Panc1 (cell line): ENCODE data around the gene TBCE. TPM values are rescaled to one million over a fixed set of nuclear protein-coding genes. Genes with fewer than 3 reads are reported as not detected.

ENCODE experiments used
- ATAC-seq: fragments of 200-7000 bp; cut with Tn5 transposase; 2 replicates; pipeline ENCODE4 v1.9.1; 2020; ENCODE audit warnings: mild to moderate bottlenecking, moderate library complexity
- BruUV-seq: library from RNA; stranded (reverse); fragments of 400-500 nt; replicated peaks from 2 replicates; lab custom pipeline; 2021; lab: Mats Ljungman, UMichigan
- CTCF ChIA-PET: fragments of 300-600 bp; sonication (Branson Sonifier 250); formaldehyde crosslinking; loops from one replicate; lab custom pipeline; 2022; ENCODE audit warnings: antibody characterized with exemption; lab: Charles Lee
- POLR2A ChIA-PET: fragments of 300-600 bp; sonication (Branson Sonifier 250); formaldehyde crosslinking; loops from one replicate; lab custom pipeline; 2022; ENCODE audit warnings: antibody characterized with exemption; lab: Charles Lee
- DNase-seq: peaks from one replicate; pipeline ENCODE4 v3.0.0-alpha.2; 2010; ENCODE audit warnings: low read depth, low spot score
- H3K27ac ChIP-seq: 2 replicates; pipeline ENCODE4 v1.5.1; 2011; ENCODE audit warnings: mild to moderate bottlenecking, low read length, inconsistent platforms
- H3K27me3 ChIP-seq: fragments of 200-500 bp; sonication (Bioruptor generic); 2 replicates; pipeline ENCODE4 v1.6.0; 2014; ENCODE audit warnings: low read length, inconsistent platforms; ENCODE audit not compliant: control insufficient read depth, insufficient read depth
- H3K36me3 ChIP-seq: fragments of 200-500 bp; sonication (Bioruptor generic); 2 replicates; pipeline ENCODE4 v1.5.1; 2014; ENCODE audit warnings: inconsistent platforms, mild to moderate bottlenecking, low read length, moderate library complexity; ENCODE audit not compliant: control insufficient read depth, insufficient read depth
- H3K4me1 ChIP-seq: 2 replicates; pipeline ENCODE4 v1.5.1; 2011; ENCODE audit warnings: inconsistent platforms, mild to moderate bottlenecking, low read length, moderate library complexity; ENCODE audit not compliant: control insufficient read depth, insufficient read depth
- H3K4me3 ChIP-seq, 2 experiments: 2 replicates each; pipeline ENCODE4 v1.5.1; 2011 to 2012; ENCODE audit warnings: low read depth in 2 of 2, low read length in 2 of 2, mild to moderate bottlenecking in 2 of 2, inconsistent platforms in 1 of 2, moderate library complexity in 1 of 2
- H3K9me3 ChIP-seq: fragments of 200-500 bp; sonication (Bioruptor generic); 2 replicates; pipeline ENCODE4 v1.5.1; 2014; ENCODE audit warnings: low read depth, mild to moderate bottlenecking, inconsistent platforms, low read length, moderate library complexity; ENCODE audit not compliant: control insufficient read depth, insufficient read depth
- CTCF ChIP-seq: fragments of 450-650 bp; IDR thresholded peaks from 2 replicates; pipeline ENCODE4 v1.5.1; 2017; ENCODE audit warnings: mild to moderate bottlenecking
- POLR2AphosphoS5 ChIP-seq: IDR thresholded peaks from 2 replicates; pipeline ENCODE4 v1.6.1; 2012; ENCODE audit warnings: mild to moderate bottlenecking, low read depth, low read length, moderate library complexity
- REST ChIP-seq, 2 experiments: IDR thresholded peaks; 2 replicates each; pipeline ENCODE4 v1.6.1; 2011 to 2012; ENCODE audit warnings: low read depth in 2 of 2, control low read depth in 1 of 2, low read length in 1 of 2, mild to moderate bottlenecking in 1 of 2, moderate library complexity in 1 of 2; ENCODE audit not compliant: insufficient read depth in 1 of 2
- SIN3A ChIP-seq: IDR thresholded peaks from 2 replicates; pipeline ENCODE4 v1.6.1; 2012; ENCODE audit warnings: low read depth, mild to moderate bottlenecking, low read length, moderate library complexity, borderline replicate concordance; ENCODE audit not compliant: insufficient read depth
- TCF7L2 ChIP-seq: IDR thresholded peaks from 2 replicates; pipeline ENCODE4 v1.6.1; 2011; ENCODE audit warnings: mild to moderate bottlenecking, low read depth, low read length, inconsistent platforms
- in situ Hi-C: cut with HindIII; loops from 2 replicates; pipeline ENCODE4 v1.10.0; 2016; ENCODE audit warnings: low sequenced_read_pairs, low pct_unique_long_range_greater_than_20kb
- intact Hi-C: fragments of 100-400 bp; cut with micrococcal nuclease; formaldehyde crosslinking; loops from one replicate; pipeline ENCODE4 v1.10.0; 2022; ENCODE audit not compliant: unreplicated experiment
- total RNA-seq: library from RNA; stranded (reverse); gene quantifications from one replicate; pipeline ENCODE4 v1.2.1, GENCODE V29; 2021; ENCODE audit not compliant: unreplicated experiment

TBCE gene
- total RNA-seq, 1 experiment from 2014 or later: 72.0 TPM

- Histone ChIP-seq H3K4me1 (no peaks in the 10 kb centered on the region; the same call in 1 of the 2 replicates), H3K9me3 (no peaks in the 10 kb centered on the region), H3K27ac (no peak overlapping the region), H3K36me3 (peaks cover 18% of the 10 kb centered on the region), H3K4me3 (no peak overlapping the region), H3K27me3 (no peaks in the 10 kb centered on the region)
- ChIA-PET POLR2A (no interaction called here), CTCF (no interaction called here)
- intact Hi-C loops (no loop called here), in situ Hi-C loops (no loop called here)
- BruUV-seq: no TSS peak
- DNase-seq (no peak), ATAC-seq (no peak)
- no peak for TF ChIP-seq TCF7L2
- TF ChIP-seq POLR2AphosphoS5: no peak
- TF ChIP-seq SIN3A: no peak
- TF ChIP-seq CTCF: no peak
- TF ChIP-seq REST (IDR thresholded peaks at IDR 0.05; ENCODE audit: insufficient read depth in 1 of 2, low read depth in 2 of 2, low read length in 1 of 2): no peak
Observed at GRCh38 chr1:235434001-235434400, 66.8 kb downstream of the TBCE start.

GRCh38 chr1:235441159-235441685 lies 74.0 kb downstream of the TBCE start:
- no peaks in the 10 kb centered on the region for H3K4me1 ChIP-seq
- ATAC-seq (peak; percentile 37; the same call in 1 of the 2 replicates), DNase-seq (no peak)
- no peaks in the 10 kb centered on the region for H3K9me3 ChIP-seq
- POLR2A ChIA-PET: no interaction called here
- CTCF ChIA-PET: no interaction called here
- intact Hi-C loops: no loop called here
- H3K27me3 ChIP-seq: no peaks in the 10 kb centered on the region
- H3K27ac ChIP-seq: 0 out of 2 replicates have a peak overlapping the region, but pooled peaks have one; percentile 9
- H3K4me3 ChIP-seq: no peak overlapping the region
- BruUV-seq: no TSS peak
- TF ChIP-seq SIN3A (no peak), REST (IDR thresholded peaks at IDR 0.05; ENCODE audit: insufficient read depth in 1 of 2, low read depth in 2 of 2, low read length in 1 of 2) (no peak), POLR2AphosphoS5 (no peak)
- in situ Hi-C loops: no loop called here
- peaks cover 35% of the 10 kb centered on the region for H3K36me3 ChIP-seq
